Measurements from ENCODE around the gene SSR3.
"Not testable (repeated sequence)": the region's sequence is repeated elsewhere in the genome, so short reads cannot be mapped to it uniquely, and the experiment has no call there.

Gene SSR3

DNA sequence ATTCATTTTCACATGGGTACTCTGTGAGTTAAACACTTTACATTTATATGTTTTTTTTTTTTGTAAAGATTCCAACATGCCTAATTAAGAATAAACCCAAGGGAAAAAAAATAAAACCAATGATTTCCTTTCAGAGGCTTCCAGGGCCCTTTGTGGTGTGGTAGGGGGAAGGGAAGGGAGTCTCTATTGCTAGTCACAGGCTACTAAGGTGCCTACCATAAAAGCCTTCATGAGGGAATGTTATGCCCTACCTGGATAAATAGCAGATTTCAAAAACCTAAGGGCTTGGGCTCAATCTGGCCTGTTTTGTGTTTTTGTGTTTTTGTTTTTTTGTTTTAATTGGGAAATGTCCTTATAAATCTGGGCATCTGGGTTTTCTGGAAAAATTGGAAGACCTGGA is 38.9 kb upstream of the SSR3 start:
- no peaks in the 10 kb centered on the region for H3K79me2 ChIP-seq (ENCODE audit: insufficient read depth, low read length)
- no peaks in the 10 kb centered on the region for H3K9me3 ChIP-seq (ENCODE audit: low read length)
- H3K27ac ChIP-seq (ENCODE audit: low read depth, low read length, poor library complexity, severe bottlenecking), result no peak overlapping the region
- no peaks in the 10 kb centered on the region for H3K9me2 ChIP-seq (ENCODE audit: low read depth, low read length)
- H3K4me2 ChIP-seq (ENCODE audit: low read length), result no peak overlapping the region
- no peaks in the 10 kb centered on the region for H3K4me1 ChIP-seq (ENCODE audit: insufficient read depth, low read length, severe bottlenecking)
- H3K4me3 ChIP-seq (ENCODE audit: low read depth, low read length, poor library complexity, severe bottlenecking), result no peak overlapping the region
- no peaks in the 10 kb centered on the region for H3K36me3 ChIP-seq (ENCODE audit: insufficient read depth, low read length)
- H3F3A ChIP-seq (ENCODE audit: insufficient read depth, low read length), result no peaks in the 10 kb centered on the region
- no peaks in the 10 kb centered on the region for H4K20me1 ChIP-seq (ENCODE audit: insufficient read depth, low read length)
- H2AFZ ChIP-seq (ENCODE audit: low read length), result no peak overlapping the region
- H3K9ac ChIP-seq (ENCODE audit: low read length), result no peak overlapping the region
- TF ChIP-seq EZH2 (IDR thresholded peaks at IDR 0.05; ENCODE audit: borderline replicate concordance, low read length), result no peak
- no peak for TF ChIP-seq CTCF (IDR thresholded peaks at IDR 0.05; ENCODE audit: low read length)
- H3K27me3 ChIP-seq (ENCODE audit: insufficient read depth, low read length), result no peaks in the 10 kb centered on the region; the same call in 1 of the 2 replicates

GRCh38 chr3:156589806-156590205 is 34.9 kb upstream of the SSR3 start:
- H3K27me3 ChIP-seq (ENCODE audit: insufficient read depth, low read length); H3K9ac ChIP-seq (ENCODE audit: low read length); H4K20me1 ChIP-seq (ENCODE audit: insufficient read depth, low read length); H2AFZ ChIP-seq (ENCODE audit: low read length); H3K9me2 ChIP-seq (ENCODE audit: low read depth, low read length); H3K36me3 ChIP-seq (ENCODE audit: insufficient read depth, low read length); H3K4me1 ChIP-seq (ENCODE audit: insufficient read depth, low read length, severe bottlenecking); H3K9me3 ChIP-seq (ENCODE audit: low read length); H3F3A ChIP-seq (ENCODE audit: insufficient read depth, low read length); H3K27ac ChIP-seq (ENCODE audit: low read depth, low read length, poor library complexity, severe bottlenecking); H3K4me2 ChIP-seq (ENCODE audit: low read length); H3K4me3 ChIP-seq (ENCODE audit: low read depth, low read length, poor library complexity, severe bottlenecking); H3K79me2 ChIP-seq (ENCODE audit: insufficient read depth, low read length): not testable (repeated sequence)

DNA sequence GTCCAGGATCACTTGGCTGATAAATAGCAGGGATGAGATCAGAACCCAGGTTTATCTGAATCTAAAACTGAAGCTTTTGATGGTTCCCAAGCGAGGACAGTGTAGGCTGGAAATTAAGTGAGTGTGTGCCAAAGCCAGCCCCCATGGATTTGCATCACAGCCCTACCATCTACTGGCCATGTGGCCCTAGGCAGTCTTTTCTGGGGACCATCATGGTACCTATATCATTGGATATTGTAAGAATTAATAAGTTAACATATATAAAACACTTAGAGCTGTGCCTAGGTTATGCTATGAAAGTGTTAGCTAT is 32.8 kb upstream of the SSR3 start:
- H3K9ac ChIP-seq (ENCODE audit: low read length), result no peak overlapping the region
- no peaks in the 10 kb centered on the region for H3K4me1 ChIP-seq (ENCODE audit: insufficient read depth, low read length, severe bottlenecking)
- H3K9me3 ChIP-seq (ENCODE audit: low read length), result no peaks in the 10 kb centered on the region
- TF ChIP-seq CTCF (IDR thresholded peaks at IDR 0.05; ENCODE audit: low read length) (no peak), EZH2 (IDR thresholded peaks at IDR 0.05; ENCODE audit: borderline replicate concordance, low read length) (no peak)
- H3K79me2 ChIP-seq (ENCODE audit: insufficient read depth, low read length), result no peaks in the 10 kb centered on the region
- H3K4me3 ChIP-seq (ENCODE audit: low read depth, low read length, poor library complexity, severe bottlenecking), result no peak overlapping the region
- no peaks in the 10 kb centered on the region for H3F3A ChIP-seq (ENCODE audit: insufficient read depth, low read length)
- no peaks in the 10 kb centered on the region for H3K27me3 ChIP-seq (ENCODE audit: insufficient read depth, low read length)
- H3K27ac ChIP-seq (ENCODE audit: low read depth, low read length, poor library complexity, severe bottlenecking), result no peak overlapping the region
- H3K36me3 ChIP-seq (ENCODE audit: insufficient read depth, low read length), result no peaks in the 10 kb centered on the region
- no peaks in the 10 kb centered on the region for H3K9me2 ChIP-seq (ENCODE audit: low read depth, low read length)
- H3K4me2 ChIP-seq (ENCODE audit: low read length), result no peak overlapping the region
- no peaks in the 10 kb centered on the region for H4K20me1 ChIP-seq (ENCODE audit: insufficient read depth, low read length)
- H2AFZ ChIP-seq (ENCODE audit: low read length), result no peak overlapping the region

- Histone ChIP-seq H3K9ac (ENCODE audit: low read length) (no peak overlapping the region), H4K20me1 (ENCODE audit: insufficient read depth, low read length) (no peaks in the 10 kb centered on the region), H2AFZ (ENCODE audit: low read length) (no peak overlapping the region), H3K79me2 (ENCODE audit: insufficient read depth, low read length) (no peaks in the 10 kb centered on the region), H3K4me2 (ENCODE audit: low read length) (no peak overlapping the region), H3K9me2 (ENCODE audit: low read depth, low read length) (no peaks in the 10 kb centered on the region), H3K4me1 (ENCODE audit: insufficient read depth, low read length, severe bottlenecking) (no peaks in the 10 kb centered on the region), H3F3A (ENCODE audit: insufficient read depth, low read length) (no peaks in the 10 kb centered on the region), H3K27ac (ENCODE audit: low read depth, low read length, poor library complexity, severe bottlenecking) (no peak overlapping the region), H3K4me3 (ENCODE audit: low read depth, low read length, poor library complexity, severe bottlenecking) (no peak overlapping the region), H3K36me3 (ENCODE audit: insufficient read depth, low read length) (no peaks in the 10 kb centered on the region), H3K9me3 (ENCODE audit: low read length) (no peaks in the 10 kb centered on the region), H3K27me3 (ENCODE audit: insufficient read depth, low read length) (no peaks in the 10 kb centered on the region)
- no peak for TF ChIP-seq CTCF (IDR thresholded peaks at IDR 0.05; ENCODE audit: low read length)
- TF ChIP-seq EZH2 (IDR thresholded peaks at IDR 0.05; ENCODE audit: borderline replicate concordance, low read length), result no peak
These were observed 32.2 kb upstream of the SSR3 start for GRCh38 chr3:156586905-156587759.
